HEK293 (cell line): ENCODE measurements around the gene BCR.

Experiments used
- CTCF ChIA-PET: fragments of 350-600 bp; formaldehyde crosslinking; extraction: SDS; loops from one replicate; lab custom pipeline; 2021; ENCODE audit warnings: antibody characterized with exemption; lab: Yijun Ruan, JAX
- POLR2A ChIA-PET: fragments of 300-600 bp; formaldehyde crosslinking; extraction: SDS; loops from one replicate; lab custom pipeline; 2020; ENCODE audit warnings: antibody characterized with exemption, inconsistent platforms; lab: Yijun Ruan, JAX
- H3K27ac ChIP-seq: fragments of 200-500 bp; sonication (Bioruptor generic); 2 replicates; pipeline ENCODE4 v1.5.1; 2014; ENCODE audit warnings: low read depth, low read length, control low read depth, inconsistent platforms; ENCODE audit errors: extremely low read depth
- H3K36me3 ChIP-seq, 2 experiments: fragments of 200-500 bp in 1 of 2; sonication (Bioruptor generic) in 1 of 2; 1 replicate in 1 of 2; 2 replicates in 1 of 2; pipeline ENCODE4 v1.5.1; 2014 to 2017; ENCODE audit warnings: inconsistent platforms in 2 of 2, low read length in 2 of 2; ENCODE audit not compliant: control insufficient read depth in 2 of 2, insufficient read depth in 1 of 2
- H3K4me1 ChIP-seq: fragments of 200-500 bp; sonication (Bioruptor generic); 2 replicates; pipeline ENCODE4 v1.5.1; 2014; ENCODE audit warnings: mild to moderate bottlenecking, low read length, inconsistent platforms; ENCODE audit not compliant: control insufficient read depth, insufficient read depth
- H3K4me3 ChIP-seq: 2 replicates; pipeline ENCODE4 v1.5.1; 2011; ENCODE audit warnings: low read depth, mild to moderate bottlenecking, control low read depth, low read length, moderate library complexity
- H3K9me3 ChIP-seq: fragments of 200-500 bp; sonication (Bioruptor generic); 2 replicates; pipeline ENCODE4 v1.5.1; 2014; ENCODE audit warnings: low read depth, low read length, inconsistent platforms; ENCODE audit not compliant: control insufficient read depth, insufficient read depth
- BCL11A ChIP-seq: fragments of 450-650 bp; formaldehyde crosslinking; IDR thresholded peaks from 2 replicates; pipeline ENCODE4 v1.5.1; 2016; ENCODE audit warnings: low read depth, missing biosample characterization, missing genetic modification characterization
- KLF8 ChIP-seq: fragments of 450-650 bp; formaldehyde crosslinking; IDR thresholded peaks from 2 replicates; pipeline ENCODE4 v1.5.1; 2016; ENCODE audit warnings: missing biosample characterization, missing genetic modification characterization
- RBAK ChIP-seq: fragments of 450-650 bp; formaldehyde crosslinking; IDR thresholded peaks from 2 replicates; pipeline ENCODE4 v1.5.1; 2016; ENCODE audit warnings: missing biosample characterization, missing genetic modification characterization
- YY1 ChIP-seq: fragments of 450-650 bp; formaldehyde crosslinking; IDR thresholded peaks from 2 replicates; pipeline ENCODE4 v1.5.1; 2018; ENCODE audit warnings: missing biosample characterization, missing genetic modification characterization
- ZNF121 ChIP-seq: fragments of 450-650 bp; formaldehyde crosslinking; IDR thresholded peaks from 2 replicates; pipeline ENCODE4 v1.5.1; 2016; ENCODE audit warnings: missing biosample characterization, missing genetic modification characterization
- ZNF169 ChIP-seq: fragments of 450-650 bp; formaldehyde crosslinking; IDR thresholded peaks from 2 replicates; pipeline ENCODE4 v1.5.1; 2016; ENCODE audit warnings: missing biosample characterization, missing genetic modification characterization
- ZNF324 ChIP-seq: fragments of 450-650 bp; formaldehyde crosslinking; IDR thresholded peaks from 2 replicates; pipeline ENCODE4 v1.5.1; 2016; ENCODE audit warnings: missing biosample characterization, missing genetic modification characterization
- ZNF350 ChIP-seq: fragments of 450-650 bp; formaldehyde crosslinking; IDR thresholded peaks from 2 replicates; pipeline ENCODE4 v1.5.0; 2017; ENCODE audit warnings: missing biosample characterization, mild to moderate bottlenecking, missing genetic modification characterization
- ZNF521 ChIP-seq: fragments of 450-650 bp; formaldehyde crosslinking; IDR thresholded peaks from 2 replicates; pipeline ENCODE4 v1.5.1; 2017; ENCODE audit warnings: missing biosample characterization, mild to moderate bottlenecking, missing genetic modification characterization
- ZNF560 ChIP-seq: fragments of 450-650 bp; formaldehyde crosslinking; IDR thresholded peaks from 2 replicates; pipeline ENCODE4 v1.5.1; 2017; ENCODE audit warnings: missing biosample characterization, missing genetic modification characterization, borderline replicate concordance
- ZNF580 ChIP-seq: fragments of 450-650 bp; formaldehyde crosslinking; IDR thresholded peaks from 2 replicates; pipeline ENCODE4 v1.5.1; 2016; ENCODE audit warnings: missing biosample characterization, missing genetic modification characterization
- ZNF658 ChIP-seq: fragments of 450-650 bp; formaldehyde crosslinking; IDR thresholded peaks from 2 replicates; pipeline ENCODE4; 2016; ENCODE audit warnings: missing biosample characterization, missing genetic modification characterization
- ZNF768 ChIP-seq: fragments of 450-650 bp; formaldehyde crosslinking; IDR thresholded peaks from 2 replicates; pipeline ENCODE4 v1.5.1; 2018; ENCODE audit warnings: missing biosample characterization, mild to moderate bottlenecking, missing genetic modification characterization
- ZNF777 ChIP-seq: fragments of 450-650 bp; formaldehyde crosslinking; IDR thresholded peaks from 2 replicates; pipeline ENCODE4 v1.5.1; 2017; ENCODE audit warnings: missing biosample characterization, missing genetic modification characterization, borderline replicate concordance
- ZNF792 ChIP-seq: fragments of 450-650 bp; formaldehyde crosslinking; IDR thresholded peaks from 2 replicates; pipeline ENCODE4 v1.5.1; 2016; ENCODE audit warnings: missing biosample characterization, missing genetic modification characterization
- TF ChIP-seq, protein P1 (sequence below): fragments of 450-650 bp; formaldehyde crosslinking; IDR thresholded peaks from 2 replicates; pipeline ENCODE4 v1.5.1; 2016; ENCODE audit warnings: missing biosample characterization, missing genetic modification characterization, borderline replicate concordance
- TF ChIP-seq, protein P2 (sequence below): fragments of 450-650 bp; formaldehyde crosslinking; IDR thresholded peaks from 2 replicates; pipeline ENCODE4 v1.5.1; 2016; ENCODE audit warnings: missing biosample characterization, missing genetic modification characterization
- TF ChIP-seq, protein P3 (sequence below): fragments of 450-650 bp; formaldehyde crosslinking; IDR thresholded peaks from 2 replicates; pipeline ENCODE4 v1.5.0; 2017; ENCODE audit warnings: missing biosample characterization, missing genetic modification characterization, borderline replicate concordance
- TF ChIP-seq, protein P4 (sequence below): fragments of 450-650 bp; formaldehyde crosslinking; IDR thresholded peaks from 2 replicates; pipeline ENCODE4 v1.5.1; 2016; ENCODE audit warnings: missing biosample characterization, missing genetic modification characterization

Gene BCR

DNA sequence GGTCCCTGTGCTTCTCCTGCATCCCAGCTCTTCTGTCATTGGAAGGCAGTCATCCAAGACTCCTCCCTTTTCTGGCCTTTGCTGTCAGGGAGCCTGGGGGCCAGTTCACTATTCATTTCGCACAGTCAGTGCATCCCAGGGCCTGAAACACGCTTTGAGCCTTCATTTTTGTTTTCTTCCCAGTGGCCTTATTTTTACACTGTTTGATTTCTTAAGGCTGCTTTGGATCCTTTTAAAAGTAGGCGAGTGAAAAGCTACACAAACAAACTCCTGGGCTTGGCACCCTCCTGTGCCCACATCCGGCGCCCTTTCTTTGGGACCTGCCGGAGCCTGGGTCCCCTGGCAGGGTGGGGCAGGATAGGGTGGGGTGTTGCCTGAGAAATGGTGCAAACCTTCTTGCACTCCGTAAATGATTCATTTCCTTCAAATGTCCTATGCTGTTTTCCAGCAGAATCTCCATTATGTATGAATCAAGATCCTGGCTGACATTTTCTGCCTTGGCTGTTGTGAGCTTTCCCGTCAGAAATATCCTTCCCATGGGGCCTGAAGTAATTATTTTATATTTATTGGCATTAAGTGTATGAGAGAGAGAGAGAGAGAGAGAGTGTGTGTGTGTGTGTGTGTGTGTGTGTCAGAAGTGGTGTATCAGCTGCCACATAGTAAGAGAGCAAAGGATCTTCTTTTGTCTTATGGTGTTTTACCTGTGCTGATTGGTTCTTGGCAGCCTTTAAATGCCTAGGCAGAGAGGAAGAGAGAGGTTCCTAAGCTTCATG lies 45.6 kb downstream of the BCR start:
- CTCF ChIA-PET, result interaction anchor here (0.7 to 1.3 kb wide), 2 partner anchors 11 to 17 kb away, joined by 3 to 4 read pairs; no protein-coding TSS in a partner anchor

More for the DNA sequence above, 45.6 kb downstream of the BCR start:
- POLR2A ChIA-PET, result no interaction called here
- TF ChIP-seq ZNF777 (no peak), ZNF350 (no peak), ZNF521 (tag by site-specific recombination) (no peak), ZNF324 (tag by site-specific recombination) (no peak), BCL11A (tag by site-specific recombination) (no peak), ZNF792 (no peak), ZNF658 (tag by site-specific recombination) (no peak), KLF8 (tag by site-specific recombination) (no peak), ZNF560 (tag by site-specific recombination) (no peak), ZNF768 (tag by site-specific recombination) (no peak), YY1 (no peak), RBAK (tag by site-specific recombination) (no peak), ZNF580 (tag by site-specific recombination) (no peak), ZNF169 (tag by site-specific recombination) (no peak), ZNF121 (tag by site-specific recombination) (no peak)
- TF ChIP-seq, protein P1, sequence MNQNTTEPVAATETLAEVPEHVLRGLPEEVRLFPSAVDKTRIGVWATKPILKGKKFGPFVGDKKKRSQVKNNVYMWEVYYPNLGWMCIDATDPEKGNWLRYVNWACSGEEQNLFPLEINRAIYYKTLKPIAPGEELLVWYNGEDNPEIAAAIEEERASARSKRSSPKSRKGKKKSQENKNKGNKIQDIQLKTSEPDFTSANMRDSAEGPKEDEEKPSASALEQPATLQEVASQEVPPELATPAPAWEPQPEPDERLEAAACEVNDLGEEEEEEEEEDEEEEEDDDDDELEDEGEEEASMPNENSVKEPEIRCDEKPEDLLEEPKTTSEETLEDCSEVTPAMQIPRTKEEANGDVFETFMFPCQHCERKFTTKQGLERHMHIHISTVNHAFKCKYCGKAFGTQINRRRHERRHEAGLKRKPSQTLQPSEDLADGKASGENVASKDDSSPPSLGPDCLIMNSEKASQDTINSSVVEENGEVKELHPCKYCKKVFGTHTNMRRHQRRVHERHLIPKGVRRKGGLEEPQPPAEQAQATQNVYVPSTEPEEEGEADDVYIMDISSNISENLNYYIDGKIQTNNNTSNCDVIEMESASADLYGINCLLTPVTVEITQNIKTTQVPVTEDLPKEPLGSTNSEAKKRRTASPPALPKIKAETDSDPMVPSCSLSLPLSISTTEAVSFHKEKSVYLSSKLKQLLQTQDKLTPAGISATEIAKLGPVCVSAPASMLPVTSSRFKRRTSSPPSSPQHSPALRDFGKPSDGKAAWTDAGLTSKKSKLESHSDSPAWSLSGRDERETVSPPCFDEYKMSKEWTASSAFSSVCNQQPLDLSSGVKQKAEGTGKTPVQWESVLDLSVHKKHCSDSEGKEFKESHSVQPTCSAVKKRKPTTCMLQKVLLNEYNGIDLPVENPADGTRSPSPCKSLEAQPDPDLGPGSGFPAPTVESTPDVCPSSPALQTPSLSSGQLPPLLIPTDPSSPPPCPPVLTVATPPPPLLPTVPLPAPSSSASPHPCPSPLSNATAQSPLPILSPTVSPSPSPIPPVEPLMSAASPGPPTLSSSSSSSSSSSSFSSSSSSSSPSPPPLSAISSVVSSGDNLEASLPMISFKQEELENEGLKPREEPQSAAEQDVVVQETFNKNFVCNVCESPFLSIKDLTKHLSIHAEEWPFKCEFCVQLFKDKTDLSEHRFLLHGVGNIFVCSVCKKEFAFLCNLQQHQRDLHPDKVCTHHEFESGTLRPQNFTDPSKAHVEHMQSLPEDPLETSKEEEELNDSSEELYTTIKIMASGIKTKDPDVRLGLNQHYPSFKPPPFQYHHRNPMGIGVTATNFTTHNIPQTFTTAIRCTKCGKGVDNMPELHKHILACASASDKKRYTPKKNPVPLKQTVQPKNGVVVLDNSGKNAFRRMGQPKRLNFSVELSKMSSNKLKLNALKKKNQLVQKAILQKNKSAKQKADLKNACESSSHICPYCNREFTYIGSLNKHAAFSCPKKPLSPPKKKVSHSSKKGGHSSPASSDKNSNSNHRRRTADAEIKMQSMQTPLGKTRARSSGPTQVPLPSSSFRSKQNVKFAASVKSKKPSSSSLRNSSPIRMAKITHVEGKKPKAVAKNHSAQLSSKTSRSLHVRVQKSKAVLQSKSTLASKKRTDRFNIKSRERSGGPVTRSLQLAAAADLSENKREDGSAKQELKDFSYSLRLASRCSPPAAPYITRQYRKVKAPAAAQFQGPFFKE (tag by site-specific recombination), result no peak
- TF ChIP-seq, protein P2, sequence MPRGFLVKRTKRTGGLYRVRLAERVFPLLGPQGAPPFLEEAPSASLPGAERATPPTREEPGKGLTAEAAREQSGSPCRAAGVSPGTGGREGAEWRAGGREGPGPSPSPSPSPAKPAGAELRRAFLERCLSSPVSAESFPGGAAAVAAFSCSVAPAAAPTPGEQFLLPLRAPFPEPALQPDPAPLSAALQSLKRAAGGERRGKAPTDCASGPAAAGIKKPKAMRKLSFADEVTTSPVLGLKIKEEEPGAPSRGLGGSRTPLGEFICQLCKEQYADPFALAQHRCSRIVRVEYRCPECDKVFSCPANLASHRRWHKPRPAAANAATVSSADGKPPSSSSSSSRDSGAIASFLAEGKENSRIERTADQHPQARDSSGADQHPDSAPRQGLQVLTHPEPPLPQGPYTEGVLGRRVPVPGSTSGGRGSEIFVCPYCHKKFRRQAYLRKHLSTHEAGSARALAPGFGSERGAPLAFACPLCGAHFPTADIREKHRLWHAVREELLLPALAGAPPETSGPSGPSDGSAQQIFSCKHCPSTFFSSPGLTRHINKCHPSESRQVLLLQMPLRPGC (tag by site-specific recombination), result no peak
- TF ChIP-seq, protein P3, sequence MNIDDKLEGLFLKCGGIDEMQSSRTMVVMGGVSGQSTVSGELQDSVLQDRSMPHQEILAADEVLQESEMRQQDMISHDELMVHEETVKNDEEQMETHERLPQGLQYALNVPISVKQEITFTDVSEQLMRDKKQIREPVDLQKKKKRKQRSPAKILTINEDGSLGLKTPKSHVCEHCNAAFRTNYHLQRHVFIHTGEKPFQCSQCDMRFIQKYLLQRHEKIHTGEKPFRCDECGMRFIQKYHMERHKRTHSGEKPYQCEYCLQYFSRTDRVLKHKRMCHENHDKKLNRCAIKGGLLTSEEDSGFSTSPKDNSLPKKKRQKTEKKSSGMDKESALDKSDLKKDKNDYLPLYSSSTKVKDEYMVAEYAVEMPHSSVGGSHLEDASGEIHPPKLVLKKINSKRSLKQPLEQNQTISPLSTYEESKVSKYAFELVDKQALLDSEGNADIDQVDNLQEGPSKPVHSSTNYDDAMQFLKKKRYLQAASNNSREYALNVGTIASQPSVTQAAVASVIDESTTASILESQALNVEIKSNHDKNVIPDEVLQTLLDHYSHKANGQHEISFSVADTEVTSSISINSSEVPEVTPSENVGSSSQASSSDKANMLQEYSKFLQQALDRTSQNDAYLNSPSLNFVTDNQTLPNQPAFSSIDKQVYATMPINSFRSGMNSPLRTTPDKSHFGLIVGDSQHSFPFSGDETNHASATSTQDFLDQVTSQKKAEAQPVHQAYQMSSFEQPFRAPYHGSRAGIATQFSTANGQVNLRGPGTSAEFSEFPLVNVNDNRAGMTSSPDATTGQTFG, result no peak
- TF ChIP-seq, protein P4, sequence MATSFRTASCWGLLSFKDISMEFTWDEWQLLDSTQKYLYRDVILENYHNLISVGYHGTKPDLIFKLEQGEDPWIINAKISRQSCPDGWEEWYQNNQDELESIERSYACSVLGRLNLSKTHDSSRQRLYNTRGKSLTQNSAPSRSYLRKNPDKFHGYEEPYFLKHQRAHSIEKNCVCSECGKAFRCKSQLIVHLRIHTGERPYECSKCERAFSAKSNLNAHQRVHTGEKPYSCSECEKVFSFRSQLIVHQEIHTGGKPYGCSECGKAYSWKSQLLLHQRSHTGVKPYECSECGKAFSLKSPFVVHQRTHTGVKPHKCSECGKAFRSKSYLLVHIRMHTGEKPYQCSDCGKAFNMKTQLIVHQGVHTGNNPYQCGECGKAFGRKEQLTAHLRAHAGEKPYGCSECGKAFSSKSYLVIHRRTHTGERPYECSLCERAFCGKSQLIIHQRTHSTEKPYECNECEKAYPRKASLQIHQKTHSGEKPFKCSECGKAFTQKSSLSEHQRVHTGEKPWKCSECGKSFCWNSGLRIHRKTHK (tag by site-specific recombination), result no peak
- H3K4me3 ChIP-seq, result no peak overlapping the region
- H3K9me3 ChIP-seq, result no peaks in the 10 kb centered on the region
- H3K27ac ChIP-seq, result no peak overlapping the region
- peaks cover 0 to 4% of the 10 kb centered on the region in 2 experiments; a peak in 1 of 3 replicates for H3K36me3 ChIP-seq
- no peaks in the 10 kb centered on the region for H3K4me1 ChIP-seq
